NK-92 (cell line): ENCODE results near the gene HS6ST3.
"Not testable (repeated sequence)": the region's sequence is repeated elsewhere in the genome, so short reads cannot be mapped to it uniquely, and the experiment has no call there.

Experiments
- DNase-seq: peaks from one replicate; lab custom pipeline; 2025; ENCODE audit not compliant: unreplicated experiment; lab: John Stamatoyannopoulos, UW

HS6ST3 gene

DNA sequence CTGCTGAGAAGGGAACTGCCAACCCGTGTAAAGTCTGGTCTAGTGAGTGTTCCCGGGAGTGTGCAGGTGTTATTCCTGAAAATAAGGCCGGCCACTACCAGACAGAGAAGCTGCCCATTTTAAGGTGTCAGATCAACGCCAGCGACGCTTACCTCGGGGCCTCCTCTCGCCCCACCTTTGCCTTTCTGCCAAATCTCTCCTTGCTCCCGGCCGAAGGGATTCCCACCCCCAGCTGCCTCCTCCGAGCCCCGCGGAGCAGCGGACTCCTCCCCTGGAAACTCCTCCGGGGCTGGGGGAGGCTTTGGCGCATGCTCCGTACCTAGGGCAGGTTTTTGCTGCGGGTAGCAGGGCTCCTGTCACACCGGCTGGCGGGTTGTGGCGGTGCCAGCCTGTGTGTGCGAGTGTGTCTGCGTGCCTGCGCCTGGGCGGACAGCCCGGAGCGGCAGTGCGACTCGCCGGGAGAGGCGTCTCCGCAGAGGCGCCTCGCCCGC, at the start of gene HS6ST3:
TSS of gene HS6ST3 (plus strand) at position 359 of the 491 bp plus-strand sequence.
- no peak for DNase-seq

DNA sequence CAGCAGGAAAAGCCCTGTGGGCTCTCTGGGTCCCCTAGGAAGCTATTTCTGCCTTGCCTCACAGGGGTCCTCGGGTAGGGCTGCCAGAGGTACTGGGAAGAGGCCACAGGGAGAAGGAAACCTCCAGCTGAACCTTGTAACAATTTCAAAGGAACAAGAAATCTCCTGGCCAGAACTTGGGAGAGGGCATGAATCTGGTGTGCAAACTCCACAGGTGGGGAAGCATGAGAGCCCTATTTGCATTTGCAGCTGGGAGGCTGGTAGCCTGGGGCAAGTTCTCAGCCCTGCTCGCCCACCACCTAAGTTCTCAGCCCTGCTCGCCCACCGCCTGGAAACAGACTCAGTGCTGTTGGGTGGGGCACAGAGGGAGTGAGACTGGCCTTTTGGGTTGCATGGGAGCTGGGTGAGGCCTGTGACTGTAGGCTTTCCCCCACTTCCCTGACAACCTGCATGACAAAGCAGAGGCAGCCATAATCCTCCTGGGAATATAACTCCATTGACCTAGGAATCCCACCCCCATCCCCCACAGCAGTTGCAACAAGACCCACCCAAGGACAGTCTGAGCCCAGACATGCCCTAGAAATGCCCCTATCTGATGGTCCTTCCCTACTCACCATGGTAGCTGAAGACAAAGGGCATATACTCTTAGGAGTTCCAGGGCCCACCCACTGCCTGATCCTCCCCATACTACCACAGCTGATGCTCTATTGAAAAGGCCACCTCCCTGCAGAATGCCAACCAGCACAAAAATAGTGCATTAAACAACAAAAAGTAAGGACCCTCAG, 48.4 kb upstream of the HS6ST3 start:
- no peak for DNase-seq

DNA sequence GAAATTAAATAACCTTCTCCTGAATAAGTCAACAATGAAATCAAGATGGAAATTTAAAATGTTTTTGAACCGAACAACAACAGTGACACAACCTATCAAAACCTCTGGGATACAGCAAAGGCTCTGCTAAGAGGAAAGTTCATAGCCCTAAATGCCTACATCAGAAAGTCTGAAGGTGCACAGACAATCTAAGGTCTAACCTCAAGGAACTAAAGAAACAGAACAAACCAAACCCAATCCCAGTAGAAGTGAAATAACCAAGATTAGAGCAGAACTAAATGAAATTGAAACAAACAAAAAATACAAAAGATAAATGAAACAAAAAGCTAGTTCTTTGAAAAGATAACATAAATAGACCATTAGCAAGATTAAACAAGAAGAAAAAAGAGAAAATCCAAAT, 45.7 kb upstream of the HS6ST3 start:
- DNase-seq: no peak

DNA sequence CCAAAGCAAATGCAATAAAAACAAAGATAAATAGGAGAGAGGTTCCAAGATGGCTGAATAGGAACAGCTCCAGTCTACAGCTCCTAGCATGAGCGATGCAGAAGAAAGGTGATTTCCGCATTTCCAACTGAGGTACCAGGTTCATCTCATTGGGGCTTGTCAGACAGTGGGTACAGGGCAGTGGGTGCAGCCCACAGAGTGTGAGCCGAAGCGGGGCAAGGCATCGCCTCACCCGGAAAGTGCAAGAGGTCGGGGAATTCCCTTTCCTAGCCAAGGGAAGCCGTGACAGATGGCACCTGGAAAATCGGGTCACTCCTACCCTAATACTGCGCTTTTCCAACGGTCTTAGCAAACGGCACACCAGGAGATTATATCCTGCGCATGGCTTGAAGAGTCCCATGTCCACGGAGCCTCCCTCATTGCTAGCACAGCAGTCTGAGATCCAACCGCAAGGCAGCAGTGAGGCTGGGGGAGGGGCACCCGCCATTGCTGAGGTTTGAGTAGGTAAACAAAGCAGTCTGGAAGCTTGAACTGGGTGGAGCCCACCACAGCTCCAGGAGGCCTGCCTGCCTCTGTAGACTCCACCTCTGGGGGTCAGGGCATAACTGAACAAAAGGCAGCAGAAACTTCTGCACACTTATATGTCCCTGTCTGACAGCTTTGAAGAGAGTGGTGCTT, 43.3 kb upstream of the HS6ST3 start:
- DNase-seq: not testable (repeated sequence)

DNA sequence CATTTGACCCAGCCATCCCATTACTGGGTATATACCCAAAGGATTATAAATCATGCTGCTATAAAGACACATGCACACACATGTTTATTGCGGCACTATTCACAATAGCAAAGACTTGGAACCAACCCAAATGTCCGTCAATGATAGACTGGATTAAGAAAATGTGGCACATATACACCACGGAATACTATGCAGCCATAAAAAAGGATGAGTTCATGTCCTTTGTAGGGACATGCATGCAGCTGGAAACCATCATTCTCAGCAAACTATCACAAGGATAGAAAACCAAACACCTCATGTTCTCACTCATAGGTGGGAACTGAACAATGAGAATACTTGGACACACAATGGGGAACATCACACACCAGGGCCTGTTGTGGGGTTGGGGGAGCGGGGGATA, 39.0 kb upstream of the HS6ST3 start:
- not testable (repeated sequence) for DNase-seq

DNA sequence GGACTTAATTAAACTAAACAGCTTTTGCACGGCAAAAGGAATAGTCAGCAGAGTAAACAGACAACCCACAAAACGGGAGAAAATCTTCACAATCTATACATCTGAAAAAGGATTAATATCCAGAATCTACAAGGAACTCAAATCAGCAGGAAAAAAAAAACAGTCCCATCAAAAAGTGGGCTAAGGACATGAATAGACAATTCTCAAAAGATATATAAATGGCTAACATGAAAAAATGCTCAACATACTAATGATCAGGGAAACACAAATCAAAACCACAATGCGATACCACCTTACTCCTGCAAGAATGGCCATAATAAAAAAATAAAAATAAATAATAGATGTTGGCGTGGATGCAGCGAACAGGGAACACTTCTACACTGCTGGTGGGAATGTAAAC, 38.4 kb upstream of the HS6ST3 start:
- not testable (repeated sequence) for DNase-seq

DNA sequence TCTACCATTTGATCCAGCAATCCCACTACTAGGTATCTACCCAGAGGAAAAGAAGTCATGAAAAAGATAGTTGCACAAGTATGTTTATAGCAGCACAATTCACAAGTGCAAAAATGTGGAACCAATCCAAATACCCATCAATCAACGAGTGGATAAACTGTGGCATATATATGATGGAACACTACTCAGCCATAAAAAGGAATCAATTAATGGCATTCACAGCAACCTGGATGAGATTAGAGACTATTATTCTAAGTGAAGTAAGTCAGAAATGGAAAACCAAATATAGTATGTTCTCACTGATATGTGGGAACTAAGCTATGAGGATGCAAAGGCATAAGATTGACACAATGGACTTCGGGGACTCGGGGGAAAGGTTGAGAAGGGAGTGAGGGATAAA, 38.0 kb upstream of the HS6ST3 start:
- not testable (repeated sequence) for DNase-seq

DNA sequence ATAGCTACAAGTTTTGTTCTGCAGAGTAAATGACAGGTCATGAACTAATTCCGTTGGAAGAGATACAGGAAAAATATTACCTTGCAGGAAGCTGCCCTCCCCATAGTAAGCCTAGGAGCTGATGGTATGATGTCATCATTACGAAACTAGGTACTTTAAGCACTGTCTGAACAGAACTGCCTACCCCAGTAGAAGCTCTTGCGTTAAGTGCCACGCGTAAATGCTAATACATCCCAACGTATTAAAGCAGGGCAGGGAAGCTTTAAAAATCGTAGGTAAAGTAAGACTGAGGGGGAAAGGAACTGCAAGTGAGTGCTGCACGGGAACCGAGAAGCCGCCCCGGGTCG, 37.3 kb upstream of the HS6ST3 start:
- DNase-seq: no peak

DNA sequence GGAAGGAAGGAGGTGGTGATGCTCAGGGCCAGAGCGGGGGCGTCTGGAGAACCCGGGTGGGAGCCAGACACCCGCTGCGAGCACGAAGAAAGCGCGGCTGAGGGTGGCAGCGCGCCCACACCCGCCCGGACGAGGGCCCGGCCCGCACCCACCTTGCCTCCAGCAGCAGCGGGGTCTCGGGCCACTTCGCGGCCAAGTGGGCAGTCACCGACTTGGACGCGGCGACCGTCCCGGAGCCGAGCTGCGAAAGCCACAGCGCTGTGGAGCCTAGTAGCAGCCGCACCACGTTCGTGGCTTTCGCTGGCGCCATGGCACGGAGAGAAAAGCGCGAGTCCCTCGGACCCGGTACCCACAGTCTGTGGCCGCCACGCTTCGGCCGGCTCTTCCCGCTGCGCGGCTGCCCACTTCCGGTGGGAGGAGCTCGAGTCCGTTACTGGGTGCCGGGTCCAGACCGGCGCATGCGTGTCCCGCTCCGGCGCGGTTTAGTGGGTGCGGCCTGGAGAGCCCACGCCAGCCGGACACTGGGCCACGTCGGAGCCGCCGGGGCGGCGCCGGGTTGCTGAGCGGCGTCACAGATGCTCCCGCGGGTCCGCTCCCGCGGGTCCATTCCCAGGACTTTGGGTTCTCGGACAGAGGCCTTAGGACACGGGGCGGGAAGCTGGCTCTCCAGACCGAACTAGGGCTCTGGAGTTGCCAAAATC, 36.8 kb upstream of the HS6ST3 start, which contains the start of gene UGGT2:
TSS of gene UGGT2 (minus strand) at position 399 of the 701 bp plus-strand sequence. CDS start at position 310, 89 bp downstream.
- no peak for DNase-seq

DNA sequence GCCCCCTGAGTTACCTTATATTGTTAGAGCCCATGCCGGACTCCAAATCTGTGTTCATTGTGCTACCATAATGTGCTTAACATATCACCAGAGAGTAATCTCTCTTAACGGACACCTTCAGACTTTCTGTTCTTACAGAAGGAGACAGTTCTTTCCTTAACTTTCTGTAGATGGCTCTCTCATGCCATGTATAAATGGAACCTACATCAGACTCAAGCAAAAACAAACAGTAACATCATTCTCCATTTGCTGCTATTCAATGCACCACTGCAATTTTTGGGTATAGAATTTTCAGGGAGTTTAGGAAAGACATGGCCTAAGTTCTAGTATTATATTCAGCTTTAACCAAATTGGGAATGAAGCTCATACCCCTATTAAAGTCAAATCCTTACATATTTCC, 24.1 kb upstream of the HS6ST3 start:
- no peak for DNase-seq

DNA sequence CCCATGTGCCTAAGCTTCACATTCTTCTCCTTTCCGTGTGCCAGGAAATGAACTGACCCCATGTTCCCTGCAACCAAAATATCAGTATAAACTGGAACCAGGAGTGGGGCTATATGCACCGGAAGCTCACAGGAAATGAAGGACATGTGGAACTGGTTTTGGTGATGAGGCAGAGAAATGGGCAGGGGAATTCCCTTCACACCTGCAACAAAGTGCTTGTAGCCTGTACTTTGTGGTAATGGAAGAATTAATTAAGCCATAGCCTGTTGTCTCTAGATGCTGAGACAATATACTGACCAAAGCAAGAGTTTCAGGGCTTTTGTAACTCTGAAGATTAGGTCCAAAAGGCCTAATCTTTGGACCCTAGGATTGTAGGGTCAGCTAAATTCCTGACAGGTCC, 21.2 kb upstream of the HS6ST3 start:
- DNase-seq: no peak

DNA sequence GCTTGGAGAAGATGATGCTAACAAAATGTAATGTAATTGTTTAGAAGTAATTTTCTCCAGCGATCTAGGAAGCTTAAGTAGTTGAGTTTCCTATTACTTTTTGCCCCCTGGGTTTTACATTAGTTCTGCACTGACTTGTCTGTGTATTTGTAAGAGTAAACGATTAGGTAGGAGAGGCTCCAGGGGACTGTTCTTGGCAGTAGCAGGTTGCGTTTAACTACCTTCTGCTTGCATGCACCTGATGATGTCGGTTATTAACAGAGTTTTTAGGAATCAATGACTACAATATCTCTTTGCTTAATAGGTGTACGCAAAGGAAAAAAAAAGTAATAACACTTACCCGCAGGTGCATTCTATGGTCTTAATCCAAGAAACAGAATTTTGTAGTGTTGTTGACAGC, 18.4 kb upstream of the HS6ST3 start:
- DNase-seq: no peak

DNA sequence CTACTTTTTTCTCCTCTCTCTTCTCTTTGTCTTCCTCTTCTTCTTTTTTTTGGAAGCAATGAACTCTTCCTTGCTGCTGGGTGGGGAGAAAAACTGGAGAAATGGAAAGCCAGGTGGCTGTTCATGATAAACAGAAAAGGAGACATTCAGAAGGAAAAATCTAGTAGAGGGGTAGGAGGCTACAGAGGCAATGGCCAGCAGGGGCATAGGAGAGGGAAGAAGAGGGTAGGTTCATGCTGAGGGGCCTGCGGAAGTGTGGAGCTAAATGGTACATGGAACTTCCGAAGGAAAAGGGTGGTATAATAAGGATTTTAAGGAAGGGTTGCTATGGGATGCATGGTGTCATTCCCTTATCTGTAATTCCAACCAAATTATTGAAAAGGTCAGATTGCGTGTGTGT, 17.5 kb upstream of the HS6ST3 start:
- DNase-seq: no peak

DNA sequence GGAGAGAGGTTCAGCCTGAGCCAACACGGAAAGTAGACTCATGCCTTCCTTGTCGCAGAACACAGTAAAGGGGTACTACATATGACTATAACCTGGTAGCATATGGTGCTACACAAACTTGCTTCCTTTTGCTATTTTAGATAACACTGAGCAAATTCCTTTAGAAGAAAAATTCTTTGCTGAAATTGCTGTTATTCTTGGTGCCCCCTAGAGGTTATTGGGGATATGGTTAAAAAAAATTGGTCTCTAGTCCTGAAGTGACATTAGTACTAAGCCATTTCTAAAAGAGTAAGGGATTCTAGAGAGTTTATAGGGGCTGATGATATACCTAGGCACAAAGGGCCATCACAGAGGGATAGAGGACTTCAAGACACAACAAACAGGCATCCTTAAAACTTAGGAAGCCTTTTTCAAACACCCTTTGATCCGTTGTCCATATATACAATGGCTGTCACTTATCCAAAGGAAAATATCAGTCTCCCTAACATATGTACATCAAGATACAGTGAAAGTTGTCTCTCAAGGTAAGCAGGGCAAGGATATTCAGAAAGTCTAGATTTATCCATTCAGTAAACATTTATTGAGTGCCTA, 13.9 kb upstream of the HS6ST3 start:
- no peak for DNase-seq

DNA sequence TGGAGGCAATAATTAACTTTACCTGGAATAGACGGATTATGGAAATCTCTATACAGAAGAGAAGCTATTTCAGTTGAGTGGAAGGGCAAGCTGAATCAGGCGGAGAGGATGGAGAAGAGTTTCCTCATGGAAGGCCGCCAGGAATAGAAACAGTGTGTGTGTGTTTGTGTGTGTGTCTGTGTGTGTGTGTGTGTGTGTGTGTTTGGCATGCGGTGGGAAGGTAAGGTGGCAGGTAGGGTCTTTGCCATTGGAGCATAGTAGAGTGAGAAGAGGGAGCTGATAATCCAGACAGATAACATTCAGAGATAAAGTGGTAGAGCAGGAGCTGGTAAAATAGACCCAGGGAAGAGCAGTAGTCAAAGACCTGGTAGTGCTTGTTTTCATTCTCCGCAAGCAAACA, 9.2 kb upstream of the HS6ST3 start:
- DNase-seq: no peak

DNA sequence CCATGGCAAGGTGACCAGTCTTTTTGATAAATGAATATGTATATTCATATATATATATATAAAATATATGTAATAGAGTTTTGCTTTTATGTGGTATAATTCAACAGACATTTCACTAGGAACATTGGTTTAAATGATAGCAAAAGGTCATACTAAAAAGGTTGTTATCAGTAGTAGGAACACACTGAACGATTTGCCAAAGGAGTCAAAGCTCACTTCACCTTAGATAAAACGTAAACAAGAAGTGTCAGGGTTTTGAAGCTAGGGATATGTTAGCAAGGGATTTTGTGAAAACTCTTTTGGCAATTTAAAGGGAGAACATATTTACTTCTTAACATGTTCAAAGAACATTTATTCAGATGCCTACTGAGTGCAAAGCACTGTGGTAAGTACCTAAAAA, 8.0 kb upstream of the HS6ST3 start:
- no peak for DNase-seq

DNA sequence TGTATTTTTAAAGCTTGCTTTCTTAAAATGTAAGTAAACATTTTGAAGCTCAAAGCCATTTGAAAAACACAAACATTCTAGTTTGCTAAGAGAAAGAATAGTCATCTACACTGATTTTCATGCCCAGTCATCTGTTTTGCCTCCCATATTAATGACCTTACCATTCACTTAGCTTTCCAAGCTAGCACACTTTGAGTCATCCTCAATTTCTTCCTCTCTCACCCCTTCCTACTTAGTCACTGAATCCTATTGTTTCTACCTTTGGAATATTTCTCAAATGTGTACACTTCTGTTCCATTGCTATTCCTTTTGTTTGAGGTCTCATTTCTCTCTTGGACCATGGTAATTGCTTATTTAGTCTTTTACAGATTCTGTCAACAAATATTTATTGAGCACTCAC, 7.3 kb upstream of the HS6ST3 start:
- no peak for DNase-seq

DNA sequence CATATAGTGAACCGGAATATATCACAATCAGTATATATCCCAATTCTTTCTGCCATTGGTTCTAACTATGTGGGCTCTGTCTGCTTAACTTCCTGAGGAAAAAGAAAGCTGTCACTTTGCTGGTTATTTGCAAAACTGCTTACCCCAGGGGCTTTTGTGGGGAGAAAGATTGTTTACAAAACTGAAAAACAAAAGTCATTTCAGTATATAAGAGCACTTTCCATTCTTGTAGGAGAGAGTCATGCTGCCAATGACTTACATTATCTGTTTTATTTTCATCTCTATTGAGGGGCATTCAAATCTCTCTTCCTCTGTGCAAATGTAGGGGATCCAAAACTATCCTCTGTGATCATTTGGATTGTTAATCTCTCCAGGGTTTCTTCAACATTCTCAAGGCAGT, 3.2 kb upstream of the HS6ST3 start:
- DNase-seq: no peak

DNA sequence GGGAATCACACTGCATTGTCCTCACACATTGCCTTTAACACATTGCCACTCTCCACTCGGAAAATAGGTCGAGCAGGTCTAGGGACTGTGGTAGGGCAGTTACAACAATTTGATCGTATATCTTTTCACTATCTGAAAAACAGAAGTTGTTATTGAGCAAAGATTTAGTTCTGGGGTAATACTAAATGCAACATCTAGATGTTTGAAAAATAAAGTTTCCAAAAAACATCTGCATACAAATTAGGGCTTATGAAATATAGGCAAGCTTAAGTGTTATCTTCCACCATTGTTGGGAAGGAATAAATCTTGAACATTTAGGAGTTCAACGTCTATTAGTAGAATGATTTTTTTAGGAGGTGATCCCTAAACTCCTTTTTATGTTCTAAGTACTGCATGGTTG, 768 bp upstream of the HS6ST3 start:
- DNase-seq: no peak

DNA sequence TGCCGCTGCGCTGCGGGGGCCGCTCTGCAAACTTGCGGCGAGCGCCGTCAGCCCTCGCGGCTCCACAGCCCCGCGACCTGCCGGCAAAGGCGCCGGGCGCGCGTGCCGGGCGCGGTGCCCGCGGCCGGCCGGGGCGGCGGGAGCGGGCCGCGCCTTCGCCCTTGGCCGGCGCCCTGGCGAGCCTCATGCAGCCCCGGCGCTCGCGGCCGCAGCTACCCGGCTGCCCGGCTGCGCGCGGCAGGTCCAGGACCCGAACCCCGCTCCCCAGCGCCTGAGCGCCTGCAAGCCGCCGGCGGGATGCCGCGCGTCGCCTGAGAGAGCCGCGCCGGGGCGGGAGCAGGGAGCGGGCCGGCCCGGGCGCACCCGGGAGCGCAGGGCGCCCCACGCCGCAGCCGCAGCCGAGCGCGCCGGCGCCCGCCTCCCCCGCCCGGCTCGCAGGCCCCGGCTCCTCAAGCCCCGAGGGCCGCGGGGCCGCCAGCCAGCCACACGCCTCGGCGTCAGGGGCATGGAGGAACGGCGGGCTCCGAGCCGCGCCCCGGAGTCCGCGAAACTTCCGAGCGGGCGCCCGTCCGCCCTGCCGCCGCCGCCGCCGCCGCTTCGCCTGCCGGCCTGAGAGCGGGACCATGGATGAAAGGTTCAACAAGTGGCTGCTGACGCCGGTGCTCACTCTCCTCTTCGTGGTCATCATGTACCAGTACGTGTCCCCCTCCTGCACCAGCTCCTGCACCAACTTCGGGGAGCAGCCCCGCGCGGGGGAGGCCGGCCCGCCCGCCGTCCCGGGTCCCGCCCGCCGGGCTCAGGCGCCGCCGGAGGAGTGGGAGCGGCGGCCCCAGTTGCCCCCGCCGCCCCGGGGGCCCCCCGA, 564 bp downstream of the HS6ST3 start:
- no peak for DNase-seq
